HepG2 (cell line): ENCODE data around the gene SLC25A52. TPM values are rescaled to one million over a fixed set of nuclear protein-coding genes. Genes with fewer than 3 reads are reported as not detected.
A peak's percentile ranks its signal among the peaks of the same experiment; 100 is the strongest.

ENCODE experiments used
- CHCHD3 ChIP-seq: sonication (generic); formaldehyde crosslinking; IDR thresholded peaks from 2 replicates; pipeline ENCODE4 v1.8.0; 2022; ENCODE audit warnings: mild to moderate bottlenecking, missing genetic modification reagents, moderate library complexity
- NCOA5 ChIP-seq: sonication (generic); formaldehyde crosslinking; IDR thresholded peaks from 2 replicates; pipeline ENCODE4 v1.4.0; 2020; ENCODE audit warnings: missing genetic modification reagents
- REST ChIP-seq, 2 experiments: IDR thresholded peaks; 2 replicates each; pipeline ENCODE4 v1.6.1; 2011 to 2012; ENCODE audit warnings: low read length in 2 of 2, borderline replicate concordance in 1 of 2, low read depth in 1 of 2, mild to moderate bottlenecking in 1 of 2, moderate library complexity in 1 of 2
- REXO4 ChIP-seq: sonication (generic); formaldehyde crosslinking; IDR thresholded peaks from 2 replicates; pipeline ENCODE4 v1.8.0; 2022; ENCODE audit warnings: missing genetic modification reagents, mild to moderate bottlenecking, borderline replicate concordance
- SIX4 ChIP-seq: sonication (generic); formaldehyde crosslinking; IDR thresholded peaks from 2 replicates; pipeline ENCODE4 v1.4.0; 2020; ENCODE audit warnings: missing genetic modification reagents
- SOX5 ChIP-seq: IDR thresholded peaks from 2 replicates; pipeline ENCODE4 v1.6.1; 2016; ENCODE audit warnings: borderline replicate concordance
- SP1 ChIP-seq, 2 experiments: fragments of 450-650 bp in 1 of 2; sonication (generic) in 1 of 2; formaldehyde crosslinking in 1 of 2; IDR thresholded peaks; 2 replicates each; pipeline versions ENCODE4 v1.4.0 to v1.6.1; 2016 to 2020; ENCODE audit warnings: missing genetic modification reagents in 1 of 2
- TFDP2 ChIP-seq: sonication (generic); formaldehyde crosslinking; IDR thresholded peaks from 2 replicates; pipeline ENCODE4 v1.4.0; 2020; ENCODE audit warnings: missing genetic modification reagents
- ZBTB10 ChIP-seq: sonication (generic); formaldehyde crosslinking; IDR thresholded peaks from 2 replicates; pipeline ENCODE4 v1.4.0; 2020; ENCODE audit warnings: missing genetic modification reagents, borderline replicate concordance
- ZNF121 ChIP-seq: sonication (generic); formaldehyde crosslinking; IDR thresholded peaks from 2 replicates; pipeline ENCODE4 v1.5.0; 2020; ENCODE audit warnings: mild to moderate bottlenecking, missing genetic modification reagents
- ZNF280D ChIP-seq: sonication (generic); formaldehyde crosslinking; IDR thresholded peaks from 2 replicates; pipeline ENCODE4 v1.5.1; 2020; ENCODE audit warnings: mild to moderate bottlenecking, missing genetic modification reagents
- ZNF430 ChIP-seq: sonication (generic); formaldehyde crosslinking; IDR thresholded peaks from 2 replicates; pipeline ENCODE4 v1.9.0; 2021; ENCODE audit warnings: mild to moderate bottlenecking, missing genetic modification reagents
- ZNF451 ChIP-seq: sonication (generic); formaldehyde crosslinking; IDR thresholded peaks from 2 replicates; pipeline ENCODE4 v1.5.0; 2020; ENCODE audit warnings: mild to moderate bottlenecking, missing genetic modification reagents
- polyA plus RNA-seq, 8 experiments: library from polyadenylated mRNA; depleted of rRNA in 3 of 8; stranded (reverse) in 7 of 8; unstranded in 1 of 8; fragments of >200 nt; fragmentation: Illumina TruSeq in 4 of 8; extraction: Trizol in 4 of 8; gene quantifications; 2 replicates each; pipeline versions ENCODE4 v1.2.1 to v1.2.3, GENCODE V29; 2011 to 2016; ENCODE audit warnings: low read depth in 4 of 8, missing spikeins in 1 of 8, mixed read lengths in 1 of 8; ENCODE audit not compliant: insufficient read depth in 1 of 8
- total RNA-seq, 5 experiments: library from RNA; depleted of rRNA; stranded (reverse); fragments of >200 nt; fragmentation: Illumina TruSeq; extraction: Trizol; gene quantifications; 2 replicates each; pipeline ENCODE4 v1.2.3, GENCODE V29; 2016; ENCODE audit warnings: low read depth in 1 of 5

SLC25A52 gene
- total and polyA plus RNA-seq, 2 of the 13 experiments (the other 11 are each of a cell fraction or from before 2014, with no cell fraction given), result 0.46 TPM; not detected in 1

- TF ChIP-seq ZNF121 (CRISPR knock-in tag) (no peak), REST (IDR thresholded peaks at IDR 0.05; ENCODE audit: borderline replicate concordance in 1 of 2, low read depth in 1 of 2, low read length in 2 of 2) (no peak), ZBTB10 (CRISPR knock-in tag) (0 out of 2 replicates have a peak, but pooled peaks have one; percentile 23), NCOA5 (CRISPR knock-in tag) (no peak), TFDP2 (CRISPR knock-in tag) (peak; percentile 82), ZNF280D (no peak; the same call in 1 of the 2 replicates), ZNF451 (no peak), SOX5 (CRISPR knock-in tag) (peak; percentile 31; the same call in 1 of the 2 replicates), SIX4 (CRISPR knock-in tag) (no peak), SP1 (IDR thresholded peaks at IDR 0.05) (no peak), SP1 (CRISPR knock-in tag; IDR thresholded peaks at IDR 0.05) (no peak), ZNF430 (CRISPR knock-in tag) (no peak), REXO4 (CRISPR knock-in tag) (no peak), CHCHD3 (CRISPR knock-in tag) (no peak)
Observed at GRCh38 chr18:31738460-31739407, 21.9 kb downstream of the SLC25A52 start (continued).
